ENCODE measurements around the gene GRM8.

GRM8 gene

DNA sequence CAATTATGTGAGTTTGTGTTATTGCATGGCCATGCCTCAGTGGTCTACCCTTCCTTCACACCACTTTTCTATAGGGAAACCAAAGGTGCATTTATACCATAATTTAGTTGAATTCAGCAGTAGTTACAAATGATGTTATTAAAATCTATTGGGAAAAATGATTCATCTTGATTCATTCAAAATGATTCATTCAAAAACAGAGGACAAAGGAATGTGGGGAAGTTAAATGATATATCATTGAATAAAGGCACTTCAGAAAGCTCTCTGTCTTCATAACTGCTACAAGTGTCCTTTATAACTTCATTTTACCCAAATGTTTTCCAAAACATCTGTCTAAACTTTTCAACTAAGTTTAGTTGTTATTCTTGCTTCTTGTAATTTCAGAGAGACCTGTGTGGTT is 722.9 kb downstream of the GRM8 start:
- no peak for DNase-seq
- intact Hi-C loops (cut with DNase I) = no loop called here

DNA sequence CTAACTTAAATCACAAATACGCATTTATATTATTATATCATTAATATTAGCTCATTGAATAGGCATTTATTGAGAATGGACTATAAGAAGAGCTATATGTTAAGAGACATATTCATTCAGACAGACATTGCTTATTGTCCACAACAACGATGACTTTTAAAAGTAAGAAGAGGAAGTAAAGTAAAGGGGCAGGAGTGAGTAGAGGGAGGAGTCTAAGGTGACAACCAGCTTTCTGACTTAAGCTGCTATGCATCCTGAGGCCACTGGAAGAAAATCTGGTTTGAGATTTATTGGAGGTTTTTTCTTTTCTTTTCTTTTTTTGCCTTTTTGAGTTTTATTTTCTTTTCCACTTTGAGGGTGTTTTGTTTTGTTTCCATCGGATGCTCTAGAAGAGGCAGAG is 723.5 kb downstream of the GRM8 start:
- intact Hi-C loops (cut with DNase I) = no loop called here
- no peak for DNase-seq

DNA sequence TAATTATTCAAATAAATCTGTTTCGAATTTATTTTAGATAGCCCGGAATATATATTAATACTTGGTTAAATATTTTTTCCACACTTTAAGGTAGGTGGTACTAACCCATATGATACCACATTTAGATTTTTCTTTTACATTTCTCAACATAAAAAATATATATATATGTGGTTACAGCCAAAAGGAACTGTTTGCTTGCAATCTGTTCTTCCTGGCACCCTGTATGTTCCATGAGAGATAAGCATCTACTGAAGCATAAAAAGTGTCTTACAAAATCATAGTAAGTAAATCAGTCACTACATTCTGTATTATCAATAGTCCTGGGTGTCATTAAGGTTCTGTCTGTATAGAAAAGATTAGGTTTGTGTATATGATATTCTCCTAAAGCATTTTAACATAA is 726.8 kb downstream of the GRM8 start:
- DNase-seq = no peak
- intact Hi-C loops (cut with DNase I) = no loop called here

DNA sequence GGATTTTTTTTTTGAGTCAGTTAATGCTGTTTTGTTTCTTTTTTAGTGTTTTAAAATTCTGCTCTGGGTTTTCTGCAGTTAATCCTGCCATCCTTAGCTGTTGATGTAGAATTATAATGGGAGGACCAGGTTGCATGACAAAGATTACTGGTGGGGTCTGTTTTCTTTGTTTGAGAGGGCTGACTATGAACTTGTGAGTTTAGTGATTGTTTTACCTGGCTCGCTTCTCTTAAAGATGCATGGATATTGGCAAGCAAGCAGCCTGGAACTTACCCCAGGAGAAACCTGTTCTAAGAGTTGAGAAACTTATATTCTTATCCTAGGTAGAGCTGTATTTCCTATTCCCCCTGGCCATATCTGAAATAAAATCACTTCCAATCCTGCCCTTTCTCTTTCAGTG is 727.8 kb downstream of the GRM8 start:
- intact Hi-C loops (cut with DNase I) = no loop called here
- DNase-seq = no peak

DNA sequence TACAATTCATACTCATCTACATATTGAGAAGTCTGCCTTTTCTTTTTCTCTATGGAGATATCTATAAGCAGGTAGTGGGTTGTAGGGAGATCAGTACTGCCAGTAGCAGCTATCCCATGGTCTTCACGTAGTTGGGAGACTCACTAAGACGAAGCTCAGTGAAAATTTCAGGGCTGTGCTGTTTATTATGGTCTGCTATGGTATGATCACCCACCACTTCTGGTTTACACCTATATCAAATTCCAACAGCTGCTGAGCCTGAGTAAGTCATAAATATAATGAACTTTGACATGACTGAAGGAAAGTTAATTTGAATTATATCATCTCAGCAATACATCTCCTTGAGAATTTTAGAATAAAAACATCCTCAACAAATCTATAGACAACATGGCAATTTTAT is 741.7 kb downstream of the GRM8 start:
- DNase-seq = no peak
- intact Hi-C loops (cut with DNase I) = no loop called here

DNA sequence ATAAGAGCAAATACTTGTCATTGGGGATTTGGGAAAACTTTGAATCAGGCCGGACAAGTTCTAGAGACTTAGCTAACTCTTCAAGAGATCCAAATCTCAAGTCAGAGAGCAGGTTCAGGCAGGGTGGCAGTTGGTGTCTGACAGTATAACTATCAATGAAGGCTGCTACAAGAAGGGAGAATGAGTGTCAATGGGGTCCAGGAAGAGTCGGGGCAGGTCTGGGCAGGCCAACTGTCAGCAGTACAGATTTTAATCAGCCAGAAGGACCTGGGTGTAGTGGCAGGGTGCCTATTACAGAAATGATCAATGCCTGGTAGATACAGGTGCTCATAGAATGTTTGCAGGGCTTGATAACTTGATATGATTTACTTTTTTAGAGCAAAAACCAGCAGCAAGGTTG is 751.1 kb downstream of the GRM8 start:
- intact Hi-C loops (cut with DNase I) = no loop called here
- DNase-seq = no peak

DNA sequence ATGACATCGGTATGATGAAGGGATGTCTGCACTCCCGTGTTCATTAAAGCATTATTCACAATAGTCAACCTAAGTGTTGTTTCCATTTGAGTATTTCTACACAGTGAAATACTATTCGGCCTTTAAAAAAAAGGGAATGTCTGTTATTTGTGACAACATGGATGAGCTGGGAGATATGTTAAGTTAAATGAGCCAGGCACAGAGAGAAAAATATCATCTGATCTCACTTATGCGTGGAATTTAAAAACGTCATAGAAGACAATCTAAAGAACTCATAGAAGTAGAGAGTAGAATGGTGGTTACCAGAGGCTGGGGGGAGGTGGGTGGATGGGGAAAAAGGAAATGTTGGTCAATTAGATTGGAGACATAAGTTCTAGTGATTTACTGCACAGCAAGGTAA is 753.3 kb downstream of the GRM8 start:
- no peak for DNase-seq
- intact Hi-C loops (cut with DNase I) = no loop called here

DNA sequence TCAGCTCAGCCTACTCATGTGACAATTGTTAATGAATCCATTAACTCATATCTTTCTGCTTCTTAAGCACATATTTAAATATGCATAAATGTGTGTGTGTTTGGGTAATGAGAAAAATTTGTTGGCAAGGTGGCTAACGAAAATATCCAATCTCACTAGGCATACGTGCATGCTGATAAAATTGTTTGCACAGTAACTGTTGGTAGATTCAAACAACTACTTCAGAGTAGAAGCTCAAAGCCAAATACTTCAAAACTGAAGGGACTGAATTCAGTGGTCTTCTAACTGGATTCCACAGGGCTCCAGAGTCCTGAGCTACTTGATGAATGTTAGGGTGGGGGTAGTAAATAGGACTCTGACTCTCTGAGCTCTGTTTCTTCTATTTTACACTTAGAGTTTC is 757.0 kb downstream of the GRM8 start:
- DNase-seq = no peak
- intact Hi-C loops (cut with DNase I) = no loop called here

DNA sequence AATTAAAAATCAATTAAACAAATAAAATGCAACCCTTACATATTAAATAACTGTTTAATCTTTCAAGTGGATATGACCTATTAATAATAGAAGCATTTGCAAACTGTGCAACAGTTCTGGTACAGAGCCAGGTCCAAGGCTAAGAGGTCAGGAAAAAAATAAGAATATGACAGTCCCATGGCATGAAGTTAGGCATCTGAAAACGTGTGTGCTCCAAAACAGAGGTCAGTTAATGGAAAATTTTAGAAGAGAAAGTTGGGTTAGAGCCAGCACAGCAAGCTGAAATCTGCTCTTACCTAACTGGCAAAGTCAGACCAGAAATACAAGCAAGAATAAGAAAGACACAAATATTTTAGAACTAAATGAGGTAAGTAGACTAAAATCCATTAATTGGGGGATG is 757.7 kb downstream of the GRM8 start:
- intact Hi-C loops (cut with DNase I) = no loop called here
- no peak for DNase-seq

DNA sequence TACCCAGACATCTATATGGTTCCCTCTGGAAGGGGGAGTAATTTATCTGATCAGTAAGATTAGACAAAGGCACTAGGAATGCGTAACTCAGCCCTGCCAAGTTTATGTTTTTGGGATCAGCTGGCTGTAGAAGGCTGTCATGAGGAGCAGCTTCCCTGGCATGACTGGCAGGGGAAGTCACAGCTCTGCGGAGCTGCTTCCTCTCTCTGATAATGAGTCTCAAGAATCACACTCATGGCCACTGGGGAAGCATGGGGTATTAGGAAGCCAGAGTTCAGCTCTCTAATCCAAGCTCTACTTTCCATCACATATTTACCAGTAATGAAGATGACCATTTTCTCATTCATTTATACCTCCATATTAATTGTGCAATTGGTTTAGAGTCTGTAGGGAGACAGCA is 758.9 kb downstream of the GRM8 start:
- intact Hi-C loops (cut with DNase I) = no loop called here

DNA sequence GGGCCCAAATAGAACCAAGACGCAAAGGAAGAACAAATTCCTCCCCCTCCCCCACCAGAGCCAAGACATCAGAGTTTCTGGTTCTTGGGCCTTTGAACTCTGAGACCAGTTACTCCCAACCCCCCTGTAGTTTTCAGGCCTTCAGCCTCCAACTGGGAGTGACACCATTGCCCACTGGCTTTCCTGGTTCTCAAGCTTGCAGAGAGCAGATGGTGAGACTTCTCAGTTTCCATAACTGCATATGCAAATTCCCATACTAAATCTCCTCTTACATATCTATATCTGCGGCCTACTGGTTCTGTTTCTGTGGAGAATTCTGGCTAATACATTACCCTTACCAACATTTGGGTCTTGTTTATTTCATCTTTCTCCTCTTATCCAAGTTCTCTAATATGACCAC is 762.9 kb downstream of the GRM8 start:
- intact Hi-C loops (cut with DNase I) = no loop called here
- DNase-seq = no peak

More for the DNA sequence above, 758.9 kb downstream of the GRM8 start:
- DNase-seq = no peak

DNA sequence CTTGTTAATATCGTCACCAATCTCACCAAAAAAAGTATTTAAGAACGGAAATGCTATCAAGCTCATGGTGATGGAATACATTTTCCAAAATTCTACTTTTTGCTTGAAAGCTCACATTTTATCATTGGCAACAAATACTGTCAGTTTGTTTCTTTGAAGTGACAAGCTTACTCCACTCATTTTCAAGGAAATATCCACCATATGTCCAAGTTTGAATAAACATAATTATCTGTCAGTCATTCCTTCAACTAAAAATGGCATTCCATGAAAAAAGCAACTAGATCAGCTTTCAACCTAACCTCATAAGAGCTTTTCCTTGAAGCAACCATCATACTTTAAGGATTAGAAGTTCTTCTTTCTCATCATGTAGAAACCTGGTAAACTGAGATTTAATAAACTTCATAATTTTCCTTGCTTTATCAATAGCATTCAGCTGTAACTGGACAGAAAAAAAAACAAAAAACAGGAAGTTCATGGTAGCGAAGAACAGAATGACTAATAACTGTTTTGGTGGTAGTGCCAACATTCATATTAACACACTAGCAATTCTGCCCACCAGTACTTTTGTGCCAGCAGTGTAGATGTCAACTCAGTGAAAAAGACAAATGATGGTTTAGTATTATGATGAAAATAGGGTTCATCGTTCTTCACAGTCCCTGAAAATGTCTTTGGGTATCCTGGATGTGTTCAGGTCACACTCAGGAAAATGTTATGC is 764.9 kb downstream of the GRM8 start:
- intact Hi-C loops (cut with DNase I) = no loop called here
- DNase-seq = no peak

DNA sequence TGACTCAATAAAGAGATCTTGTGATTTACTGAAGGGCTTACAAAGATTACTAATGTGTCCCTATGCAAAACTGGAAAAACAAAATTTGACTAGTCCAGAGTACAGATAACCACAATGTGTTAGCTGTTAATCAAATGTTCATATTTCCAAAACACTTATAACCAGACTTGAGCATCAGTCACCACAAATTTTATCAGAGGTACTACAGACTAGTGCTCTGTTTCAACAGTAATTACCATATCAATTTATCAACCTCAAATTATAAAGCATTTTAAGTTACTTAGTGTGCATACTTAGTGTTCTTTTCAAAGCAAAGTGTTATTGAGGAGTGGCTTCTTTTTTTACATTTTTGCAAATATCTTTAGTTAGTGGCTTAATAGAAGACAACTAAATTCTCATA is 765.9 kb downstream of the GRM8 start:
- no peak for DNase-seq

DNA sequence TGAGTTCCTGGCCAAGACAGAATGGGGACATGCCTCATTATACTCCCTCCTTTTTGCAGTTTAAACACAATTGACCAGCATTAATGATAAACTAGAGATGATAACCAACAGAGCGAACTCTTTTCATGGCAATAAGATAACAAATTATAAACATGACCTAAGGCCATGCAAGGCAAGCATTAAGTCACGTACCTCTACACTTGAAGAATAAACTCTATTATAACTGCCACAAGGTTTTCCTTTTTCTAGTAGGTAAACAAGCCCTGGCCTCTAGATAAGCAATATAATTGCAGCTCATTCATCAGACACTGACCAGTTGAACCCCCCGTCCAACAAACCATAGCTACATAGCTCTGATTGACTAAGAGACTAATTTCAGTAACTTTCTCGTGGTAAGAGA is 767.0 kb downstream of the GRM8 start:
- intact Hi-C loops (cut with DNase I) = no loop called here
- DNase-seq = no peak

More for the DNA sequence above, 765.9 kb downstream of the GRM8 start:
- intact Hi-C loops (cut with DNase I) = no loop called here

DNA sequence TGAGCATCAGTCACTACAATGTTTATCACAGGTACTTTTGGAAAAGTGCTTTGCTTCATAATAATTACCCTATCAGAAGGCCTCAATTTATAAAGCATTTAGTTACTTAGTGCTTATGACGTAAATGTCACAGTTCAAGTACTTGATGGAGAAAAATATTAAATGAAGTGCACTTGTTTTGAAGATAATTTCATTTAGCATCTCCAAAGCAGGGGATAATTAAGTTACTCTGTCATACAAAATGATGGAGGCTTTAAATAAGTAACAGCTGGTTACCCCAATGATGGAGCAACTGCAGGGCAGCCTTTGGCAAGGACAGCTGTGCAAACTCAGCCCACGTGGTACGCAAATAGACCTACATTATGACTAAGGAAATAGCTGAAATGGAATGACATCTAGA is 768.8 kb downstream of the GRM8 start:
- intact Hi-C loops (cut with DNase I) = no loop called here
- DNase-seq = no peak

DNA sequence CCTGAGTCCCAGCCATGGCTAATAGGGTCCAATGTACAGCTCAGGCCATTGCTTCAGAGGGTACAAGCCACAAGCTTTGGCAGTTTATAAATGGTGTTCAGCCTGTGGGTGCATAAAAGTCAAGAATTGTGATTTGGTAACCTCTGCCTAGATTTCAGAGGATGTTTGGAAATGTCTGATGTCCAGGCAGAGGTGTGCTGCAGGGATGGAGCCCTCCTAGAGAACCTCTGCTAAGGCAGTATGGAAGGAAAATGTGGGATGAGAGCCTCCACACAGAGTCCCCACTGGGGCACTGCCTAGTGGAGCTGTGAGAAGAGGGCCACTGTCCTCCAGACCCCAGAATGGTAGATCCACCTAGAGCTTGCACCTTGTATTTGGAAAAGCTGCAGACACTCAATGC is 779.9 kb downstream of the GRM8 start:
- intact Hi-C loops (cut with DNase I) = no loop called here

DNA sequence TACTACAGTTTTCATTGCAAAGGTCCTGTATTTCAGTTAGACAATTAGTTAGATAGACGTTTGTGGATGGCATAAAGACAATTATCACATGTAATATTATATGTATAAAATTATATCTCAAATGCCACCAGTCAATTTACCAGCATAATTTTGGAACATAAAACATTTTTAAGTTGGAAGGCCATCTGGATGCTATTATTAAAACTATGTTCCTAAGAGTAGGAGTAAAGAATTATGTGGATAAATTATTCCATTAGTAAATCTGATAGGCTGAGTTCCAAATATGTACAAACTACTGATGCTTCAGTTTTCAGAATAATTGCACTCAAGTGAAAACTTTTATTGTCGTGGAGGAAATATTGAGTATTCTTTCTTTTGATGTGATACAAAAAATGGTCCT is 790.3 kb downstream of the GRM8 start:
- DNase-seq = no peak
- intact Hi-C loops (cut with DNase I) = no loop called here

More for the DNA sequence above, 779.9 kb downstream of the GRM8 start:
- DNase-seq = no peak

DNA sequence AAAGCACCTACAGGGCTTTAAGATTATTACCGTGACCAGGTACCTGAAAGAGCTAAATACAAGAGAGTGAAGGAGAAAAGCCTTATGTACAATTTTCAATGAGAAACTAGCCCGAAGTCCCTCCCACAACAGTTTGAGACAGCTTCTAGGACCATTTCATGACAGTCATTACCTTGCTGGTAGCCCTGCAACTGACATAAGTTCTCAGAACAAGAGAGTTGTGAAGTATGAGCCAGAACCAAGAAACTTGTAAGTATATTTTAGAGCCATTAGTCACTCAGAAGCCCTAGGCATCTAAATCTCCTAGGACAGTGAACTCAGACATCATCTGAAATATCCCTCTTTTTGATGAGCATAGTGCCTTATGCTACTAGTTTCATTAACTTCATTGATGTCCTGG is 792.1 kb downstream of the GRM8 start:
- no peak for DNase-seq
- intact Hi-C loops (cut with DNase I) = no loop called here

DNA sequence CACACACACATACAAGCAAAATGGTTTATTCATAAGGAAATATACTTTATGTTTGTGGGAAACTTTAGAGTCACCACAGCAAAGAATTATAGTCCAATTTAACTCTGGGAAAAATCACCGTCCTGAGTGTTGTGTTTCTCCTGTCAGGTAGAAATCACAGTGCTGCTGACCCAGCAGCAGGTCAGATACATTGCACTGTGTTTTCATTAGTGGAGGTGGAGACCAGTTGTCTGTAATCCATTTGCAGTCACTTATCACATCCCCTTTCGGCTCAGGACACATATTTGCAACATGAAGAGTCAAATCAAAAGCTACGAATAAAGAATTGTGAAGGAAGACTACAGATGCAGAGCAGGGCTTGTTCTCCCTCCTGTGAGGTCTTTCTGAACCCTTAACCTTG is 799.6 kb downstream of the GRM8 start:
- DNase-seq = no peak
- intact Hi-C loops (cut with DNase I) = no loop called here

DNA sequence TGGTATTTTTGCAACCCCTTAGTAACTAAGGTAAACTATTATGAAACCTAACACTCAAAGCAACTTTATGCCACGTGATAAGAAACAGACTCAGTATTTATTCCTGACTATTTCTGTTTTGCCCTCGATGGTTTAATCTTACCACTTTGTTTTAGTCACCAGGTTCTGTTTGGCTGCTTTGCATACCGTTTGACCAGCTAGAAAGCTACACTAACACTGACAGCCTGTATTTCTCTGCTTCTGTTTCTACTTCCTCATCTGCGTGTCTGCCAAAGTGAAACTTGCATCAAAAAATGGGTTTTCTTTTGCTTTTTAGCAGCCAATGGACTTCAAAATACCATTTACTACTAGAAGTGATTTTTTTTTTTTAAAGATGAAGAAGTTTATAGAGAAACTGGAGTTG is 802.5 kb downstream of the GRM8 start:
- intact Hi-C loops (cut with DNase I) = no loop called here
- DNase-seq = no peak

DNA sequence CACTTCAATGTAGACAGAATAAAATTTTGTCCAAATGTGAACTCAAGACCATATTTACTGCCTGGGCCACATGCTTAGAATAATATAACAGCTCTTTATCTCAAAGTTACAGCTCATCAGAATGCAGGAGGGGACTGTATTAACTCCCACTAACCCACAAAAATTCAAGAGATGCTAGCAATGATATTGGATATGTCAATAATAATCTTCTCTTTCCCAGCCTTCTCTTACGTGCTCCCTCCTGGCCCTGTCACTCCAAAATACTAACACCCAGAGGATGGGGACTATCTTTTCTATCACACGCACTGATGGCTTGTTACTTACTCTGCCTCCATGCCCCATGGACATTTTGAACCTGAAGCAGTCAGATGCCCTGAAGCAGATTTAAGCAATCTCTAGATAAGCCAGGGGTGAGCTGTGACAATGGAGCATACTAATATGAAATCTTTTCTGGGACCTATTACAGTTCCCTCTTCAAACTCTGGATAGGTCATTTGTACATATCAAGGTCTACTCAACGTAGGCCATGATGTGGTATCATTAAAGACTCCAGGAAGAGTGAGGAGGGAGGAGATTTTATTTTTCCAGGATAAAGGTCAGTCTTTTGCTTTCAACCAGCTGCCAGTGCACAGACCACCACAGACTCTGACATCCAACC is 803.0 kb downstream of the GRM8 start:
- DNase-seq = no peak
- intact Hi-C loops (cut with DNase I) = no loop called here
